ENCODE data around the gene MCM8. TPM values are rescaled to one million over a fixed set of nuclear protein-coding genes. Genes with fewer than 3 reads are reported as not detected.

Gene MCM8
- total RNA-seq, 2 donors from 2014 or later = 8.4 to 13.0 TPM

- H3K27ac ChIP-seq = no peak overlapping the region
- WGBS = 48% methylated on average over 3 of the region's 3 CpGs
- no peak for TF ChIP-seq POLR2A (IDR thresholded peaks at IDR 0.05)
- TF ChIP-seq POLR2AphosphoS5 (IDR thresholded peaks at IDR 0.05) = no peak
- no peak for TF ChIP-seq CTCF (IDR thresholded peaks at IDR 0.05)
- no peak for DNase-seq (ENCODE audit: low spot score)
- no peaks in the 10 kb centered on the region for H3K4me1 ChIP-seq (replicated peaks)
- intact Hi-C loops (cut with DNase I) = no loop called here
- no peaks in the 10 kb centered on the region for H3K9me3 ChIP-seq
- no peak overlapping the region for H3K4me3 ChIP-seq
- no peaks in the 10 kb centered on the region for H3K36me3 ChIP-seq
- no peaks in the 10 kb centered on the region for H3K27me3 ChIP-seq (replicated peaks; ENCODE audit: insufficient read depth)
These were observed 31.4 kb upstream of the MCM8 start for GRCh38 chr20:5918856-5919625.

GRCh38 chr20:5919626-5920544, 30.6 kb upstream of the MCM8 start:
- intact Hi-C loops (cut with DNase I) = no loop called here
- Histone ChIP-seq H3K4me3 (no peak overlapping the region), H3K4me1 (replicated peaks) (no peaks in the 10 kb centered on the region), H3K36me3 (no peaks in the 10 kb centered on the region), H3K27ac (no peak overlapping the region), H3K27me3 (replicated peaks; ENCODE audit: insufficient read depth) (no peaks in the 10 kb centered on the region), H3K9me3 (no peaks in the 10 kb centered on the region)
- no peak for DNase-seq (ENCODE audit: low spot score)
- TF ChIP-seq CTCF (IDR thresholded peaks at IDR 0.05) (no peak), POLR2AphosphoS5 (IDR thresholded peaks at IDR 0.05) (no peak), POLR2A (IDR thresholded peaks at IDR 0.05) (no peak)
- 71% methylated on average over 8 of the region's 8 CpGs for whole genome bisulfite sequencing

- no peak for DNase-seq (ENCODE audit: low spot score)
- H3K27me3 ChIP-seq (replicated peaks; ENCODE audit: insufficient read depth) = no peaks in the 10 kb centered on the region
- intact Hi-C loops (cut with DNase I) = no loop called here
- no peak overlapping the region for H3K4me3 ChIP-seq
- H3K36me3 ChIP-seq = no peaks in the 10 kb centered on the region
- 26% methylated on average over 1 of the region's 1 CpG for WGBS
- no peak overlapping the region for H3K27ac ChIP-seq
- no peaks in the 10 kb centered on the region for H3K9me3 ChIP-seq
- TF ChIP-seq POLR2AphosphoS5 (IDR thresholded peaks at IDR 0.05) (no peak), CTCF (IDR thresholded peaks at IDR 0.05) (no peak), POLR2A (IDR thresholded peaks at IDR 0.05) (no peak)
- no peaks in the 10 kb centered on the region for H3K4me1 ChIP-seq (replicated peaks)
These were observed 29.9 kb upstream of the MCM8 start for GRCh38 chr20:5920581-5920980.

GRCh38 chr20:5923493-5923892, 27.0 kb upstream of the MCM8 start:
- DNase-seq (ENCODE audit: low spot score) = no peak
- intact Hi-C loops (cut with DNase I) = no loop called here
- TF ChIP-seq POLR2AphosphoS5 (IDR thresholded peaks at IDR 0.05) = no peak
- no peak for TF ChIP-seq POLR2A (IDR thresholded peaks at IDR 0.05)
- no peak for TF ChIP-seq CTCF (IDR thresholded peaks at IDR 0.05)

More at GRCh38 chr20:5923493-5923892, 27.0 kb upstream of the MCM8 start:
- H3K4me1 ChIP-seq (replicated peaks) = no peaks in the 10 kb centered on the region
- WGBS = 84% methylated on average over 5 of the region's 5 CpGs
- H3K4me3 ChIP-seq = no peak overlapping the region
- no peak overlapping the region for H3K27ac ChIP-seq
- no peaks in the 10 kb centered on the region for H3K27me3 ChIP-seq (replicated peaks; ENCODE audit: insufficient read depth)
- no peaks in the 10 kb centered on the region for H3K9me3 ChIP-seq
- no peaks in the 10 kb centered on the region for H3K36me3 ChIP-seq
